Urinary bladder (tissue), 4 donors: ENCODE results near the gene WNT9A. TPM values are rescaled to one million over a fixed set of nuclear protein-coding genes. Genes with fewer than 3 reads are reported as not detected.
"Not testable (repeated sequence)": the region's sequence is repeated elsewhere in the genome, so short reads cannot be mapped to it uniquely, and the experiment has no call there.

Experiments used
- DNase-seq: peaks from one replicate; pipeline ENCODE4 v3.0.0-alpha.2; 2015; ENCODE audit errors: extremely low spot score
- H3K27ac ChIP-seq: one replicate; pipeline ENCODE4 v1.5.1; 2013; ENCODE audit warnings: low read depth, mild to moderate bottlenecking, moderate library complexity
- H3K36me3 ChIP-seq: one replicate; pipeline ENCODE4 v1.6.1; 2013; ENCODE audit warnings: mild to moderate bottlenecking, moderate library complexity; ENCODE audit not compliant: insufficient read depth
- H3K4me1 ChIP-seq: one replicate; pipeline ENCODE4 v1.6.1; 2013; ENCODE audit warnings: mild to moderate bottlenecking, moderate library complexity; ENCODE audit not compliant: insufficient read depth
- H3K4me3 ChIP-seq: one replicate; pipeline ENCODE4 v1.5.1; 2013; ENCODE audit warnings: low read depth, low read length
- WGBS: extraction: QIAGEN DNeasy Blood & Tissue Kit; methylation state at CpG from one replicate; pipeline ENCODE4 v1.1.7; 2013; 5-methylcytosine and 5-hydroxymethylcytosine counted together
- polyA plus RNA-seq: library from polyadenylated mRNA; stranded (reverse); fragments of 200-250 nt; gene quantifications from one replicate; pipeline ENCODE4 v1.2.3, GENCODE V29; 2013
- total RNA-seq: library from RNA; depleted of rRNA; stranded (reverse); fragments of >200 nt; gene quantifications from one replicate; pipeline ENCODE4 v1.2.3, GENCODE V29; 2014
- donor health status: healthy with polysubstance abuse.
- donor health status: healthy.

The WNT9A gene
- total and polyA plus RNA-seq, 2 donors: 2.7 to 9.4 TPM

GRCh38 chr1:227967815-227968214, 20.1 kb upstream of the WNT9A start:
- DNase-seq, H3K27ac ChIP-seq, H3K4me3 ChIP-seq, H3K4me1 ChIP-seq, H3K36me3 ChIP-seq: not testable (repeated sequence)
- 85% methylated on average over 5 of the region's 5 CpGs for WGBS

- WGBS: 93% methylated on average over 2 of the region's 2 CpGs
- not testable (repeated sequence) for H3K27ac ChIP-seq, H3K4me1 ChIP-seq
Observed at GRCh38 chr1:227966733-227967132, 19.0 kb upstream of the WNT9A start.

GRCh38 chr1:227961651-227962466, 14.1 kb upstream of the WNT9A start:
- Histone ChIP-seq H3K27ac (no peak overlapping the region), H3K4me3 (no peak overlapping the region), H3K36me3 (no peaks in the 10 kb centered on the region), H3K4me1 (no peaks in the 10 kb centered on the region)
- DNase-seq: no peak
- 35% methylated on average over 4 of the region's 4 CpGs for WGBS

More at GRCh38 chr1:227966733-227967132, 19.0 kb upstream of the WNT9A start:
- not testable (repeated sequence) for DNase-seq, H3K4me3 ChIP-seq, H3K36me3 ChIP-seq

GRCh38 chr1:227959325-227959860, 11.7 kb upstream of the WNT9A start:
- Histone ChIP-seq H3K36me3 (no peaks in the 10 kb centered on the region), H3K4me3 (no peak overlapping the region), H3K27ac (no peak overlapping the region), H3K4me1 (no peaks in the 10 kb centered on the region)
- 92% methylated on average over 10 of the region's 10 CpGs for WGBS
- no peak for DNase-seq

DNA sequence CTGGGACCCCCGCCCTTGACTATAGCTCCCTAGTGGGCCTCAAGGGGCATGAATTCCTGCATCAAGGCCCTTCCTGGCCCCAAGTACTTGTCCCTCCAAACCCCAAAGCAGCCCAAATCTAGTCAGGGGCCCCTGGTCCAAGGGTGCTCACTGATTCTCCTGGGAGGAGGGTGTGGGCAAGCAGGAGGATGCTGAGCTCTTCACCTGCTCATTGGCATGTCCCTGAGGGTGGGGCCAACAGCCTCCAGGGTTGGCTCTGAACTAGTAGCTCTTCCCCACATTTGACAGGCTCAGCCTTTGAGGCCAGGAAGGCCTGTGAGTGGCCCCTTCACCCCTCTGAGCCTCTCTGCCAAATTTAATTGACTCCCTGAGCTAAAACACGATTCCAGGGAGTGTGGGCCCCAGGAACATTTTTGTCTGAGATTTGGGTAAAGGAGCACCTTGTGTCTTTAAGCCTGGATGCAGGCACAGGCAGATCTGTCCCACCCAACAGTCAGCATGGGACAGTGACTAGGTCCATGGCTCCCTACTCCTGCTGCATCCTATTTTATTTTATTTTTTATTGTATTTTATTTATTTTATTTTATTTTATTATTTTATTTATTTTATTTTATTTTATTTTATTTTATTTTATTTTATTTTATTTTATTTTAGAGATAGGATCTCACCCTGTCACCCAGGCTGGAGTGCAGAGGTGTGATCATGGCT, 11.0 kb upstream of the WNT9A start:
- Histone ChIP-seq H3K27ac (no peak overlapping the region), H3K4me1 (no peaks in the 10 kb centered on the region), H3K36me3 (no peaks in the 10 kb centered on the region), H3K4me3 (no peak overlapping the region)
- 79% methylated on average over 2 of the region's 2 CpGs for WGBS
- DNase-seq: no peak

GRCh38 chr1:227955808-227956207, 8.1 kb upstream of the WNT9A start:
- Histone ChIP-seq H3K4me3 (no peak overlapping the region), H3K36me3 (no peaks in the 10 kb centered on the region), H3K4me1 (no peaks in the 10 kb centered on the region), H3K27ac (no peak overlapping the region)
- DNase-seq: no peak

- no peak for DNase-seq
- H3K36me3 ChIP-seq: no peaks in the 10 kb centered on the region
- 28% methylated on average over 4 of the region's 4 CpGs for WGBS
- no peak overlapping the region for H3K4me3 ChIP-seq
- H3K27ac ChIP-seq: no peak overlapping the region
- H3K4me1 ChIP-seq: no peaks in the 10 kb centered on the region
Observed at GRCh38 chr1:227954163-227954850, 6.6 kb upstream of the WNT9A start.

DNA sequence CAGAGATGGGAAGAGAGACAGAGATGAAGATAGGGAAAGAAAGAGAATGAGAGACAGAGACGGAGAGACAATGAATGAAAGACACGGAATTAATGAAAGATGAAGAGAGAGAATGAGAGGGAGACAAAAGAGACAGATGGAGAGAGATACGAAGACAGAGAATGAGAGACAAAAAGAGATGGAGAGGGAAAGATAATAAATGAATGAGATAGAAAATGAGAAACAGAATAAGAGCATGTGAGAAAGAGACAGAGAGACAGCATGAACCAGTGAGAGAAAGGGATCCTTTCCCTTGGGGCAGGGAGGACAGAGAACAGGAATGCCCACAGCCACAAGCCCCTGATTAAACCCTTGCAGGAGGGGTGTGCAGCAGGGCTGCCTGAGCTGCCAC, 5.3 kb upstream of the WNT9A start:
- Histone ChIP-seq H3K4me1 (no peaks in the 10 kb centered on the region), H3K4me3 (no peak overlapping the region), H3K27ac (no peak overlapping the region), H3K36me3 (no peaks in the 10 kb centered on the region)
- 82% methylated on average over 3 of the region's 3 CpGs for WGBS
- no peak for DNase-seq

DNA sequence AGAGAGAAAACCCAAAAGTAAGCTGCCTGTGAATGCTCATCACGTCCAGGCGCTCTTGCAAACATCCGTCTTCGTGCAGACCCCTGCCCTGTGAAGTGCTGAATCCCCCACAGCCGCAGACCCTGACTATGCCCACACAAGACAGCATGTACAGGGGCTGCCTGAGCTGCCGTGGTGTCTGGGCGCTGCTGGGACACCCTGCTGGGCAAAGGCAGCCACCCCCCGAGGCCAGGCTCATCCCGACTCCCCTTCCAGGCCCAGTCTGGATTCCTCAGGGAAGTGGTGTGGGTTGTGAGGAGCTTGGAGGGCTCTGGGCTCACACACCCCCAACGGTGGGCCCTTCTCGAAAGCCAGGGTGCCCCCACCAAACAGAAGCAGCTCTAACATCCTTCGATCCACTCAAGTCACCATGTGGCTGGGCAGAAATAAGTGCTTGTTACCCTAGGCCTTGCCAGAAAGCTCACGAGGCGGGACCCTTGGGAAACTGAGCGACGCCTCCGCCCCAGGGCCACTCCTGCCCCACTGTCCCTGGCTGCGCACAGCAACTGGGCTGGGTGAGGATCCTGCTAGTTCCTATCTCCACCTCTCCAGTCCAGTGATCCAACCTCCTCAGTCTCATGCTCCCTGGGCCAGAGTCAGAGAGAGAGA, 4.8 kb upstream of the WNT9A start:
- no peak for DNase-seq
- WGBS: 76% methylated on average over 18 of the region's 18 CpGs
- H3K27ac ChIP-seq: no peak overlapping the region
- no peaks in the 10 kb centered on the region for H3K4me1 ChIP-seq
- H3K36me3 ChIP-seq: no peaks in the 10 kb centered on the region
- no peak overlapping the region for H3K4me3 ChIP-seq

- Histone ChIP-seq H3K4me3 (no peak overlapping the region), H3K36me3 (no peaks in the 10 kb centered on the region), H3K27ac (no peak overlapping the region), H3K4me1 (no peaks in the 10 kb centered on the region)
- no peak for DNase-seq
- 89% methylated on average over 9 of the region's 9 CpGs for WGBS
Observed at GRCh38 chr1:227951624-227952373, 4.1 kb upstream of the WNT9A start.

DNA sequence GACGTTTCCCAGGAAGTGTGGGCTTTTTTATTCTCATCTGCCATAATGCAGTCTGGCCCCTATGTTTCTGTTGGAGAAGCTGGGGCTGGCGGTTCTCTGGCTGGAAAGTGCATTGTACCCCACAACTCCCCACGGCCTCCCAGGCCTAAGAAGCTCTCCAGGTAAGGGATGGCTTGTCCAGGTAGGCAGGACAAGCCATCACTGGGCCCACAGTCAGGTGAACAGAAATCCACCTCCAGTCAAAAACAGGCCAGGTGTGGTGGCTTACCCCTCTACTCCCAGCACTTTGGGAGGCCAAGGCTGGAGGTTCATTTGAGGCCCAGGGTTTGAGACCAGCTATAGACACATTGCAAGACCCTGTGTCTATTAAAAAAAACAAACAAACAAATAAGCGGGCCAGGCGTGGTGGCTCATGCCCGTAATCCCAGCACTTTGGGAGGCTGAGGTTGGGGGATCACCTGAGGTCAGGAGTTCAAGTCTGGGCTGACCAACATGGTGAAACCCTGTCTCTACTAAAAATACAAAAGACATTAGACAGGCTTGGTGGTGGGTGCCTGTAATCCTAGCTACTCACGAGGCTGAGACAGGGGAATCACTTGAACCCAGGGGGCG, 3.1 kb upstream of the WNT9A start:
- H3K36me3 ChIP-seq: no peaks in the 10 kb centered on the region
- H3K4me3 ChIP-seq: no peak overlapping the region
- DNase-seq: no peak
- WGBS: 89% methylated on average over 8 of the region's 8 CpGs
- no peaks in the 10 kb centered on the region for H3K4me1 ChIP-seq
- no peak overlapping the region for H3K27ac ChIP-seq

DNA sequence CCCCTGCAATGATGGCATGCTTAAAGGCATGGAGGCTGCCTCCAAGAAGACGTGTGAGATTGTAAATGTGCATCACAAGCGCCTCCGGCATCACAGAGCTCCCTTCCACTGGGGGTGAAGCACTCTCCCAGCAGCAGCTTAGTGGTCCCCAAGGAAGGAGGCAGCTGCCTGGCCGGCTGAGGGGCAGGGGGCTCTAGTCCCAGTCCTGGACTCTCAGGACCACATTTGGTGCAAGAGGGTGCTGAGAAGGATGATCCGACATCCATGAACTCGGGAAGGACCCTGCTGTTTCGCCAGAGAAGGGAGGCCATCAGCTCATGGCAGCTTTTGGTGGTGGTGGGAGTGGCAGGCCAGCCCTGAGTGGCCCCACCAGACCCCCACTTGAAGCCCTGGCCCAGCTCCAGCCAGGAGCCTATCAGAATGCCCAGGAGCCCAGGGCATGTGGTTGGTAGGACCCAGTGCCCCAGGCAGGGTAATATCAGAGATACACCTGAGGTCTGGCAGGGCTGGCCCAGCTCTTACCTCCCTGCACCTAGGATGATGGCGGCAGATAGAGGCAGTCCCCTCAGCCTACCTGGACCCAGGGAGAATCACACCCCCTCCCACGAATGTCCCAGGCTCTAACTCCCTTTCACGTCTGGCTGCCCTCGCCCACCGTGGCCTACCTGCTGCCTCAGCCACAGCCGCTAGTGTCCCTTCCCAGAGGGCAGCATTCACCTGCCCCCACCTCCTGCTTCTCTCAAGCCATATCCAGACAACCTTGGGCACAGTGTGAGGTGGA, 2.4 kb upstream of the WNT9A start:
- Histone ChIP-seq H3K4me1 (no peaks in the 10 kb centered on the region), H3K27ac (no peak overlapping the region), H3K4me3 (no peak overlapping the region), H3K36me3 (no peaks in the 10 kb centered on the region)
- WGBS: 85% methylated on average over 13 of the region's 13 CpGs
- no peak for DNase-seq
